K562 (cell line): ENCODE results near the gene WASF3. TPM values are rescaled to one million over a fixed set of nuclear protein-coding genes. Genes with fewer than 3 reads are reported as not detected.

ENCODE experiments used
- ATAC-seq: fragments of 200-7000 bp; cut with Tn5 transposase; 3 replicates; pipeline ENCODE4 v1.9.1; 2020; ENCODE audit warnings: moderate library complexity
- BruUV-seq: library from RNA; stranded (reverse); fragments of 400-500 nt; replicated peaks from 2 replicates; lab custom pipeline; 2021; lab: Mats Ljungman, UMichigan
- CTCF ChIA-PET: fragments of 300-600 bp; formaldehyde crosslinking; extraction: SDS; loops from one replicate; lab custom pipeline; 2021; ENCODE audit warnings: low intra/inter-chr PET ratio; lab: Yijun Ruan, JAX
- POLR2A ChIA-PET: fragments of 300-600, 350-650 bp; sonication (Branson Sonifier 250); formaldehyde crosslinking; extraction: SDS; loops from one replicate; lab custom pipeline; 2021; ENCODE audit warnings: antibody characterized with exemption, inconsistent platforms; lab: Yijun Ruan, JAX
- DNase-seq, 4 experiments: peaks; one replicate each; pipeline versions ENCODE4 v3.0.0 to v3.0.0-alpha.2; 2011 to 2018; ENCODE audit warnings: low spot score in 3 of 4, mixed read lengths in 3 of 4; ENCODE audit errors: extremely low read depth in 1 of 4
- FAIRE-seq: peaks from 2 replicates; lab custom pipeline; 2011; peaks lifted over from hg19 to GRCh38; lab: Jason Lieb, UNC
- H2AFZ ChIP-seq: 2 replicates; pipeline ENCODE4 v1.6.0; 2011; ENCODE audit warnings: low read depth, low read length, control low read depth, inconsistent platforms
- H3K27ac ChIP-seq: fragments of 200-600 bp; 3 replicates; pipeline ENCODE4 v1.8.0; 2011; ENCODE audit warnings: low read depth, mild to moderate bottlenecking, control low read depth, inconsistent platforms, low read length, moderate library complexity, mixed read lengths; ENCODE audit errors: extremely low read depth
- H3K27me3 ChIP-seq, 2 experiments: fragments of 300-600 bp in 1 of 2; 2 replicates in 1 of 2; 3 replicates in 1 of 2; pipeline versions ENCODE4 v1.6.0 to v1.8.0; 2011; ENCODE audit warnings: inconsistent platforms in 2 of 2, low read length in 2 of 2, mild to moderate bottlenecking in 1 of 2, mixed read lengths in 1 of 2, moderate library complexity in 1 of 2; ENCODE audit not compliant: control insufficient read depth in 2 of 2, insufficient read depth in 2 of 2
- H3K36me3 ChIP-seq: fragments of 300-600 bp; 3 replicates; pipeline ENCODE4 v1.8.0; 2011; ENCODE audit warnings: mild to moderate bottlenecking, low read length, inconsistent platforms; ENCODE audit not compliant: control insufficient read depth, insufficient read depth
- H3K4me1 ChIP-seq, 2 experiments: fragments of 200-600 bp in 1 of 2; replicated peaks in 1 of 2; 2 replicates in 1 of 2; 3 replicates in 1 of 2; pipeline versions ENCODE4 v1.5.1 to v1.8.0; 2011; ENCODE audit warnings: inconsistent platforms in 2 of 2, low read length in 2 of 2, mild to moderate bottlenecking in 1 of 2, mixed read lengths in 1 of 2, moderate library complexity in 1 of 2; ENCODE audit not compliant: control insufficient read depth in 2 of 2, insufficient read depth in 2 of 2
- H3K4me2 ChIP-seq: 2 replicates; pipeline ENCODE4 v1.6.1; 2011; ENCODE audit warnings: low read length, control low read depth, inconsistent platforms, mixed read lengths; ENCODE audit not compliant: insufficient read depth
- H3K4me3 ChIP-seq: fragments of 200-600 bp; sonication (generic), shearing (Covaris generic); 2 replicates; pipeline ENCODE4 v1.5.1; 2016; ENCODE audit warnings: control low read depth, inconsistent platforms
- H3K79me2 ChIP-seq: fragments of 200-600 bp; 3 replicates; pipeline ENCODE4 v1.8.0; 2011; ENCODE audit warnings: low read length, inconsistent platforms; ENCODE audit not compliant: control insufficient read depth, insufficient read depth
- H3K9ac ChIP-seq, 2 experiments: 2 replicates each; pipeline versions ENCODE4 v1.6.0 to v1.6.1; 2011; ENCODE audit warnings: low read depth in 2 of 2, low read length in 2 of 2, control low read depth in 1 of 2, inconsistent platforms in 1 of 2, mild to moderate bottlenecking in 1 of 2, mixed read lengths in 1 of 2; ENCODE audit not compliant: insufficient read depth in 1 of 2
- H3K9me1 ChIP-seq: one replicate; pipeline ENCODE4 v1.6.0; 2011; ENCODE audit warnings: inconsistent platforms, mild to moderate bottlenecking, low read length, moderate library complexity; ENCODE audit not compliant: control insufficient read depth, insufficient read depth
- H3K9me3 ChIP-seq: replicated peaks from 2 replicates; pipeline ENCODE4 v1.5.1; 2011; ENCODE audit warnings: low read depth, low read length, inconsistent platforms; ENCODE audit not compliant: control insufficient read depth, insufficient read depth
- H4K20me1 ChIP-seq: replicated peaks from 2 replicates; pipeline ENCODE4 v1.6.1; 2011; ENCODE audit warnings: low read length, inconsistent platforms, mixed read lengths; ENCODE audit not compliant: control insufficient read depth, insufficient read depth
- E2F3 ChIP-seq: fragments of 250-450 bp; sonication (Bioruptor Pico); IDR thresholded peaks from 2 replicates; pipeline ENCODE4 v1.4.0; 2020; ENCODE audit warnings: mild to moderate bottlenecking
- IFI16 ChIP-seq: fragments of 250-450 bp; sonication (Bioruptor Pico); IDR thresholded peaks from 2 replicates; pipeline ENCODE4 v2.1.2; 2022; ENCODE audit warnings: mild to moderate bottlenecking, inconsistent platforms
- KAT8 ChIP-seq: fragments of 450-650 bp; IDR thresholded peaks from 2 replicates; pipeline ENCODE4 v1.6.1; 2016; ENCODE audit warnings: low read depth, mild to moderate bottlenecking
- LARP7 ChIP-seq: fragments of 450-650 bp; IDR thresholded peaks from 2 replicates; pipeline ENCODE4 v1.6.1; 2016
- RFX1 ChIP-seq: fragments of 450-650 bp; IDR thresholded peaks from 2 replicates; pipeline ENCODE4 v1.6.1; 2016; ENCODE audit warnings: mild to moderate bottlenecking, moderate library complexity
- SMARCA5 ChIP-seq: fragments of 450-650 bp; IDR thresholded peaks from 2 replicates; pipeline ENCODE4 v1.6.1; 2016
- STAT5A ChIP-seq: IDR thresholded peaks from 2 replicates; pipeline ENCODE4 v1.6.1; 2012; ENCODE audit warnings: low read length, inconsistent platforms, borderline replicate concordance
- TEAD2 ChIP-seq: fragments of 450-650 bp; IDR thresholded peaks from 2 replicates; pipeline ENCODE4 v1.6.1; 2016; ENCODE audit warnings: missing genetic modification characterization, control low read depth, missing compliant biosample characterization
- ZNF23 ChIP-seq: fragments of 250-450 bp; sonication (Bioruptor Pico); IDR thresholded peaks from 2 replicates; pipeline ENCODE4 v1.4.0; 2020; ENCODE audit warnings: mild to moderate bottlenecking
- ZNF780A ChIP-seq: fragments of 250-450 bp; sonication (Bioruptor Pico); IDR thresholded peaks from 2 replicates; pipeline ENCODE4 v1.5.0; 2021; ENCODE audit warnings: mild to moderate bottlenecking
- WGBS: fragments of 100-300 bp; shearing (Covaris generic); methylation state at CpG from one replicate; pipeline ENCODE4 v1.1.6; 2016; ENCODE audit warnings: low coverage, mixed read lengths; ENCODE audit not compliant: insufficient coverage; ENCODE audit errors: missing lambda C conversion rate; 5-methylcytosine and 5-hydroxymethylcytosine counted together
- in situ Hi-C: fragments of 300-500 bp; cut with MboI; formaldehyde crosslinking; loops from 4 replicates; pipeline ENCODE4 v1.15.0; 2018; ENCODE audit warnings: inconsistent platforms, mixed read lengths
- intact Hi-C: fragments of 100-400 bp; cut with micrococcal nuclease; formaldehyde crosslinking; loops from 2 replicates; pipeline ENCODE4 v1.14.2; 2022
- polyA plus RNA-seq, 8 experiments: library from polyadenylated mRNA; depleted of rRNA in 4 of 8; stranded (reverse) in 5 of 8; unstranded in 3 of 8; fragments of >200 nt; fragmentation: Nextera tagmentation in 2 of 8; fragmentation: Illumina TruSeq in 1 of 8; extraction: Ambion mirVana in 2 of 8; extraction: Trizol in 1 of 8; gene quantifications; 2 replicates each; pipeline versions ENCODE4 v1.2.1 to v1.2.3, GENCODE V29; 2011 to 2014; ENCODE audit warnings: inconsistent platforms in 1 of 8, missing spikeins in 1 of 8
- total RNA-seq, 7 experiments: library from RNA; depleted of rRNA in 6 of 7; stranded (reverse); fragments of >200 nt in 6 of 7; fragmentation: Illumina TruSeq in 2 of 7; extraction: Trizol in 2 of 7; gene quantifications; 2 replicates each; pipeline versions ENCODE4 v1.2.1 to v1.2.3, GENCODE V29; 2011 to 2021; ENCODE audit warnings: low replicate concordance in 1 of 7
- TF ChIP-seq, protein P1 (sequence below): fragments of 450-650 bp; IDR thresholded peaks from 2 replicates; pipeline ENCODE4 v1.6.1; 2016; ENCODE audit warnings: low read depth, mild to moderate bottlenecking, moderate library complexity

Gene WASF3
- total and polyA plus RNA-seq, 9 of the 15 experiments (the other 6 are each of a cell fraction or from before 2014, with no cell fraction given), result 0.04 to 0.43 (median 0.11) TPM

DNA sequence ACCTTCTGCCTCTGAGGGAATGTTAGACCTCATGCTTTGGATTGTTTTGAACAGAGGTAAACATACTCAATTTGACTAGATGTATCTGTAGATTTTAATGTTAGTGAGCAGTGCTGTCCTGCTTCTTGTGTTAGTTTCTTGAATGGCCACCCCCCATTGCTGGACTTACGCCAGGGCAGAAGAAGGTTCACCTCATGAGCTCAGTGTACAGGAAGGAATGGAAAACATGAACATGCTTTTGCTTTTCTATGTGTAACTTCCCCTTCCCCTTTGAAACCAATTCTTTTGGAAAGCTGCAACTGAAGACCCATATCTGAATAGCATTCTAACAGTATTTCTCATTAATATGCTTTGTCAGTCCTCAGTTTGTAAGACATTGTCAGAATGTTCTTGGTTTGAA, 32.3 kb downstream of the WASF3 start:
- Histone ChIP-seq H3K9ac (no peak overlapping the region), H4K20me1 (no peaks in the 10 kb centered on the region), H3K79me2 (no peaks in the 10 kb centered on the region), H3K27ac (no peak overlapping the region), H3K4me2 (no peak overlapping the region)
- intact Hi-C loops (no loop called here), in situ Hi-C loops (no loop called here)
- FAIRE-seq (no peak), ATAC-seq (no peak)
- CTCF ChIA-PET, result no interaction called here
- WGBS, result 0% methylated on average over 1 of the region's 1 CpG
- no peak for TF ChIP-seq STAT5A
- no peak for TF ChIP-seq E2F3 (CRISPR knock-in tag)
- TF ChIP-seq TEAD2, result no peak
- TF ChIP-seq, all 486 proteins: peak for 0
- no peak overlapping the region for H3K4me3 ChIP-seq
- no TSS peak for BruUV-seq
- H3K27me3 ChIP-seq, result no peaks in the 10 kb centered on the region
- H3K9me1 ChIP-seq, result no peaks in the 10 kb centered on the region
- no peaks in the 10 kb centered on the region for H3K36me3 ChIP-seq
- H2AFZ ChIP-seq, result no peak overlapping the region
- POLR2A ChIA-PET, result no interaction called here
- no peaks in the 10 kb centered on the region for H3K9me3 ChIP-seq
- DNase-seq, result no peak
- no peaks in the 10 kb centered on the region for H3K4me1 ChIP-seq

DNA sequence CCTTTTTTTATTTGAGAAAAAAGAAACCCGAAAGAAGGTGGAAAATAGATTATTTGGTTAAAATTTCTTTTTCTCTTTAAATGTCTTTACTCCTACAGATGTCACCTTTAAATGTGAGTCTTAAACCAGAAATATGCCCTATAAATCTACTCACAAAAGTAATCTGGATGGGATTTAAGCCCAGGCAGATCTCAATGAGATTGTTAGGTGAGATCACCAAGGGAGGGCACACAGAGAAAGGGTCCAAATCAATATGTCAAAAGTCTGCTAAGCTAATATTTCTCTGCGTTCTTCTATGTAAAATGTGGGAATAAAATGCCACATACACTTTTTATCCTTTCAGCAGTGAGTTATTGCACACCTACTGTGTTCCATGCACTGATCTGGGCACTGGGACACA, 32.9 kb downstream of the WASF3 start:
- in situ Hi-C loops, result no loop called here
- H3K9me3 ChIP-seq, result no peaks in the 10 kb centered on the region
- POLR2A ChIA-PET, result no interaction called here
- no peaks in the 10 kb centered on the region for H3K27me3 ChIP-seq
- intact Hi-C loops, result no loop called here
- no peak for TF ChIP-seq LARP7
- no peak for TF ChIP-seq IFI16 (CRISPR knock-in tag)
- no peak for TF ChIP-seq KAT8
- TF ChIP-seq SMARCA5, result no peak
- TF ChIP-seq, protein P1, sequence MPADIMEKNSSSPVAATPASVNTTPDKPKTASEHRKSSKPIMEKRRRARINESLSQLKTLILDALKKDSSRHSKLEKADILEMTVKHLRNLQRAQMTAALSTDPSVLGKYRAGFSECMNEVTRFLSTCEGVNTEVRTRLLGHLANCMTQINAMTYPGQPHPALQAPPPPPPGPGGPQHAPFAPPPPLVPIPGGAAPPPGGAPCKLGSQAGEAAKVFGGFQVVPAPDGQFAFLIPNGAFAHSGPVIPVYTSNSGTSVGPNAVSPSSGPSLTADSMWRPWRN, result no peak
- TF ChIP-seq ZNF780A (CRISPR knock-in tag), result no peak
- no peak for TF ChIP-seq RFX1
- no peak for TF ChIP-seq ZNF23 (CRISPR knock-in tag)
- TF ChIP-seq, all 486 proteins: peak for 0
- Histone ChIP-seq H3K79me2 (no peaks in the 10 kb centered on the region), H2AFZ (no peak overlapping the region), H3K4me1 (no peaks in the 10 kb centered on the region), H3K9me1 (no peaks in the 10 kb centered on the region), H3K27ac (no peak overlapping the region), H4K20me1 (no peaks in the 10 kb centered on the region), H3K4me3 (no peak overlapping the region), H3K36me3 (no peaks in the 10 kb centered on the region), H3K9ac (no peak overlapping the region), H3K4me2 (no peak overlapping the region)
- no peak for ATAC-seq
- CTCF ChIA-PET, result no interaction called here
- WGBS, result 0% methylated on average over 2 of the region's 2 CpGs
- FAIRE-seq, result no peak
- no peak for DNase-seq
- BruUV-seq, result no TSS peak
